ENCODE data around the gene PARD3. TPM values are rescaled to one million over a fixed set of nuclear protein-coding genes. Genes with fewer than 3 reads are reported as not detected.

PARD3 gene
- polyA plus RNA-seq, 2 of the 4 experiments (the other 2 are of a cell fraction), result 110 to 200 TPM

GRCh38 chr10:34655286-34656170 lies 159.6 kb downstream of the PARD3 start:
- Histone ChIP-seq H3K27ac (no peak overlapping the region), H3K4me1 (peaks cover 19% of the 10 kb centered on the region), H3K4me2 (peak overlapping the region; percentile 42), H3K4me3 (no peak overlapping the region), H3K9me3 (no peaks in the 10 kb centered on the region)
- 44% methylated on average over 6 of the region's 6 CpGs for WGBS (ENCODE audit: missing lambda C conversion rate)
- TF ChIP-seq SMC3 (IDR thresholded peaks at IDR 0.05), result peak; percentile 80
- TF ChIP-seq CTCF (IDR thresholded peaks at IDR 0.05), result peak; percentile 79
- peak; percentile 65 to 67 for TF ChIP-seq RAD21 (conservative IDR thresholded peaks at IDR 0.05 in 1 of 2, IDR thresholded peaks at IDR 0.05 in 1 of 2)
- TF ChIP-seq KDM5A (IDR thresholded peaks at IDR 0.05), result no peak
- no peak for TF ChIP-seq FOSL2 (IDR thresholded peaks at IDR 0.05)
- no peak for TF ChIP-seq FOSL2 (CRISPR knock-in tag; IDR thresholded peaks at IDR 0.05)
- no peak for TF ChIP-seq RARB (CRISPR knock-in tag; IDR thresholded peaks at IDR 0.05)
- DNase-seq (ENCODE audit: low read depth in 1 of 2, low spot score in 1 of 2) (peak; percentile 30 to 78), ATAC-seq (peak; percentile 70 to 77; a peak in 5 of 6 replicates), FAIRE-seq (peak; percentile 7)
- ChIA-PET CTCF (interaction anchor here (0.7 to 3.8 kb wide), 28 partner anchors 9 to 561 kb away, joined by 3 to 32 read pairs (median 4); no protein-coding TSS in a partner anchor), POLR2A (no interaction called here)

GRCh38 chr10:34654211-34654610 lies 160.9 kb downstream of the PARD3 start:
- H3K4me1 ChIP-seq, result peaks cover 14% of the 10 kb centered on the region
- ATAC-seq (no peak), DNase-seq (ENCODE audit: low read depth in 1 of 2, low spot score in 1 of 2) (no peak), FAIRE-seq (no peak)
- no peak overlapping the region for H3K4me2 ChIP-seq
- POLR2A ChIA-PET, result no interaction called here
- no peak overlapping the region for H3K4me3 ChIP-seq
- H3K27ac ChIP-seq, result no peak overlapping the region
- H3K9me3 ChIP-seq, result no peaks in the 10 kb centered on the region
- no peak for TF ChIP-seq JUN (IDR thresholded peaks at IDR 0.05)
- TF ChIP-seq TFCP2L1 (CRISPR knock-in tag; IDR thresholded peaks at IDR 0.05), result no peak
- no peak for TF ChIP-seq RCOR1 (IDR thresholded peaks at IDR 0.05; ENCODE audit: low read depth, low read length)
- TF ChIP-seq PHF8 (IDR thresholded peaks at IDR 0.05; ENCODE audit: borderline replicate concordance, low read depth), result no peak
- no peak for TF ChIP-seq BCL3 (IDR thresholded peaks at IDR 0.05)
- TF ChIP-seq ELK1 (IDR thresholded peaks at IDR 0.05; ENCODE audit: low read depth, low read length), result no peak
- no peak for TF ChIP-seq CEBPB (IDR thresholded peaks at IDR 0.05)
- no peak for TF ChIP-seq ESRRA (IDR thresholded peaks at IDR 0.05; ENCODE audit: borderline replicate concordance, low read length)
- no peak for TF ChIP-seq EP300 (IDR thresholded peaks at IDR 0.05)
- no peak for TF ChIP-seq KDM5A (IDR thresholded peaks at IDR 0.05)
- TF ChIP-seq HOXA7 (CRISPR knock-in tag; IDR thresholded peaks at IDR 0.05), result no peak
- TF ChIP-seq SREBF2 (IDR thresholded peaks at IDR 0.05), result no peak
- no peak for TF ChIP-seq RARB (CRISPR knock-in tag; IDR thresholded peaks at IDR 0.05)
- TF ChIP-seq NPAS2 (CRISPR knock-in tag; IDR thresholded peaks at IDR 0.05; ENCODE audit: borderline replicate concordance), result no peak
- CTCF ChIA-PET, result interaction anchor here (0.6 to 3.8 kb wide), 14 partner anchors 8 to 967 kb away, joined by 3 to 32 read pairs (median 5); no protein-coding TSS in a partner anchor
- WGBS (ENCODE audit: missing lambda C conversion rate), result 75% methylated on average over 3 of the region's 3 CpGs

Measured in A549 (cell line).